Fibroblast of upper back skin (primary cell): ENCODE data around the gene ANO6.
"Not testable (repeated sequence)": the region's sequence is repeated elsewhere in the genome, so short reads cannot be mapped to it uniquely, and the experiment has no call there.

Experiments used
- DNase-seq: peaks from one replicate; pipeline ENCODE4 v3.0.0-alpha.2; 2013

Gene ANO6

GRCh38 chr12:45244561-45245343 is 28.9 kb downstream of the ANO6 start:
- peak; percentile 36 for DNase-seq

- no peak for DNase-seq
These were observed 30.3 kb downstream of the ANO6 start for GRCh38 chr12:45246236-45246635.

DNA sequence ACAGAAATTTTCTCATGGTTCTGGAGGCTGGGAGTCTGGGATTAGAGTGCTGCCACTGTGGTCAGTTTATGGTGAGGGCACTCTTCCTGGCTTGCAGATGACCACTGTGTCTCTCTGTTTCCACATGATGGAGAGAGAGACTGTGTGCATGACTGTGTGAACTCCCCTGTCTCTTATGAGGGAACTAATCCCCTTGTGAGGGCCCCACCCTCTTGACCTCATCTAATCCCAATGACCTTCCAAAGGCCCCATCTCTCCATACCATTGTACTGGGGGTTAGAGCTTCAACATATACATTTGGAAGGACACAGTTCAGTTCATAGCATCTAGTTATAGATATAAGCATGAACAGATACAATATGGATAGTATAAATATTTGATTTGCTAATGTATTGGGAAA is 31.7 kb downstream of the ANO6 start:
- DNase-seq: no peak

DNA sequence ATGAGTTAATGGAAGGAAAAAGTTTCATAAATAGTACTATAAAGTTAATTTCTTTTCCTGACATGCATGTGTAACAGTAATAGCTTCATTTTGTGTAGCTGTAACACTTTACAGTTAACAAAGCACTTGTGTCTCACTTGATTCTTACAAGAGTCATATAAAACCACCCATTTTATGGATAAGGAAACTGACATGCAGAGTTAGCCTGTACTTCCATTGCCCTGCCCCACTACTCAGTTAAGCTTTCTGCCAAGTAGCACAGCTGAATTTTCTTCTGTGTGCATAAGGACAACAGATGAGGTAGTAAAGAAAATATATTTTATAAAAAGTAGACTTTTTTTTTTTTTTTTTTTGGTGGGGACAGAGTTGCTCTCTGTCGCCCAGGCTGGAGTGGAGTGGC is 32.2 kb downstream of the ANO6 start:
- DNase-seq: no peak

- DNase-seq: no peak
These were observed 38.4 kb downstream of the ANO6 start for GRCh38 chr12:45254254-45254653.

- DNase-seq: no peak
These were observed 40.8 kb downstream of the ANO6 start for GRCh38 chr12:45256721-45257120.

DNA sequence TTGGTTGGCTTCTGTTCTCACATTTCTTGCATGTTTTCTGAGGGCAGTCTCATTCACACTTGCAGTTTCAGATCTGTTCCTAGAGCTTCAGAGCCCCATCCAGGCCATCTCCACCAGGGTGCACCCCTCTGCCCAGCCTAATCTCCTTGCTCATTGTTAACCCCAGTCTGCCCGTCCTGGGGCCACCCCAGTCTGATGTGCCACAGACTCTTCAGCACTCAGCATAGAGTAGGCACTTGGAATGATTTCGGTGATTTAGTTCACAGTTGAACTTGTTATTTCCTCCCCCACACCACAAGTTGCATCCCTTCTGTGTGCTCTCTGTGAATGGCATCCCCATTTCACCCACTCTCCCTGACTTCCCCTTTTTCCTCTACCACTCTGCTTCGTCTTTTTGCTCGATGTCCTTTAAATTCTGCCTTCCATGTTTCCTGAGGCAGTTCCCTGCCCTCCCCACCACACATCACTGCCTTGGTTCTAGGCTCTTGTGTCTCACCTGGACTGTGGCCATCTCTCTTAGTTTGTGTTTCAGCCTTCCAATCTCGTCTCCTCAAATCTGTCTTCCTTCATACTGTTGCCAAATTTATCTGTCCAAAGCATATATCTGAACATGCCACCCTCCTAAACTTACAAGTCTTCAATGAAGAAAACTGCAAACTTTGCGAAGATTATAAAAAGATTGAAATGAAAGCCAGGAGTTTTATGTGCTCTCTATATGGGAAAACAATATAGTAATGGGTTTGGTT is 41.5 kb downstream of the ANO6 start:
- no peak for DNase-seq

DNA sequence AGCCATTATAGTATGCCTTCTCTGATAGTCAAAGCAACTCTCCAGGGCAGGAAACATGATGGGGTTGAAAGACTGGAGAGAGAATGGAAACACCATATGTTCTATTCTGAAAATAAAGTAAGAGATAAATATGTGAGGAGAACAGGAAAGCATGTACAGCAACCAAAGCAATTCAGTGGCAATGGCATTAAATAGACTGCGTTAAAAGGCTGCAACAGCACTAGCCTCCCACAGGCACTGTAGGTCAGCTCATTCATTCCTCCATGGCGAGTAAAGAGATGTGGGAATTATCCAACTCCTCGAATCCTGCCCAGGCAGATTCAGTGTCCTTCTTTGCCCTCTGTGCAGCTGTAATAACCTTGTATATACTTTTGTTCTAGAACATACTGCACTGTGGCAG is 43.8 kb downstream of the ANO6 start:
- peak; percentile 81 for DNase-seq

GRCh38 chr12:45260104-45260815 is 44.4 kb downstream of the ANO6 start:
- peak; percentile 46 for DNase-seq

DNA sequence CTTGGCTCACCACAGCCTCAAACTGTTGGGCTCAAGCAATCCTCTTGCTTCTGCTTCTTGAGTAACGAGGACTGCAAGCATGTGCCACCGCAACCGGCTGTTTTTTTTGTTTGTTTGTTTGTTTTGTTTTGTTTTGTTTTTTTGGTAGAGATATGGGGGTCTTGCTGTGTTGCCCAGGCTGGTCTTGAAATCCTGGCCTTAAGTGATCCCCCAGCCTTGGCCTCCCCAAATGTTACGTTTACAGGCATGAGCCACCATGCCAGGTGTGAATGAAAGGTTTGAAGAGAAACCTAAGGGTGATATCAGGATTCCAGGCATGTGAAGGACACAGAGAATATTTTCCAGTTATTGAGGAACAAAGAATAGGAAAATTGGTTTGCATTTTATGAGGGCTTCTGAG is 45.0 kb downstream of the ANO6 start:
- DNase-seq: no peak

DNA sequence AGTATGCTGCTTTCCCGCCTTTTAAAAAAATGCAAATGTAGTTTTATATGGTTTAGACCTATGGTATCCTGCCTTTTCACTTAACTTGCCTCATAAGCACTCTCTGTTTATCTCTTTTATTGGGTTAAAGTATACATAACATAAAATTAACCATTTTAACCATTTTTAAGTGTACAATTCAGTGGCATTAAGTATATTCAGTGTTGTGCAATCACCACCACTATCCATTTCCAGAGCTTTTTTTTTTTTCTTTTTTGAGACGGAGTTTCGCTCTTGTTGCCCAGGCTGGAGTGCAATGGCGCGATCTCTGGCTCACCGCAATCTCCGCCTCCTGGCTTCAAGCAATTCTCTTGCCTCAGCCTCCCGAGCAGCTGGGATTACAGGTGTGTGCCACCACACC is 46.3 kb downstream of the ANO6 start:
- DNase-seq: not testable (repeated sequence)

GRCh38 chr12:45263587-45263986 is 47.7 kb downstream of the ANO6 start:
- DNase-seq: no peak

- peak; percentile 95 for DNase-seq
These were observed 52.9 kb downstream of the ANO6 start for GRCh38 chr12:45268672-45269411.

DNA sequence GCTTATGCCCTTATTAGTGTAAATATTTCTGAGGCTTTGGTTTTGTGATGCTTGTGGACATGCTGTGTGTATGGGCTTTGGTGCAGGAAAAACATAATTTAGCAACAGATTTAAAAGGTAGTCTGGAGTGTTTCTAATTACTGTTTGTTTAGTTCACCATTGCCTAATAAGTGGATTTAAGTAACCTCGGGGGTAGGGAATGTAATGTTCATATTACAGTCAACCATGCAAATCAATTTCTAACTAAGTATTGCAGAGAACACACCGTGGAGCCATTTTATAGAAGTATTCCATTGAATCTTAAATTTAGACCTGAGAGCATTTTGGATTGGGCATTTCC is 53.5 kb downstream of the ANO6 start:
- no peak for DNase-seq

GRCh38 chr12:45270951-45271350 is 55.1 kb downstream of the ANO6 start:
- DNase-seq: no peak

DNA sequence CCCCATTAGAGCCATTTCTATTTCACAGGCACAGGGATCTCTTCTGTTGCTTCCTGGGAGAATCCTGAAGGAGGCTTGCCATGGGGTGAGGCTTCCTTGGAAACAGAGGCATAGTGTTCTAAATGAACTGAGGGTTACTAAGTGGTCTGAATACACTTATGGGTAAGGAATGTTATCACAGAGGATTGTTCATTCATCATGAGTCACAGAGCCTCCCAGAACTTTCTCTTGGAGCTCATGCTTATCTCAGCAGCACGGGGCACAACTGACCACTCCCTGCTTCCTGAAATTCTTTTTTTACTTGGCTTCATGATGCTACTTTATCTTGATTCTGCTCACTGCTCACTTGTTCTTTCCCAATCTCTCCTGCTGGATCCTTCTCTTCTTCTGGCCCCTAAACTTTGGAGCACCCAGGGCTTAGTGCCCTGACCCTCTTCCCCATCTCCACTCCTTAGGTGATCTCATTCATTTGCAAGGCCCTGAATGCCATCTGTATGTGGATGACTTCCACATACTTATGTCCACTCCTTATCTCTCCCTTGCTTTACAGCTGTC is 57.9 kb downstream of the ANO6 start:
- peak; percentile 92 for DNase-seq

GRCh38 chr12:45276154-45276755 is 60.4 kb downstream of the ANO6 start:
- no peak for DNase-seq

DNA sequence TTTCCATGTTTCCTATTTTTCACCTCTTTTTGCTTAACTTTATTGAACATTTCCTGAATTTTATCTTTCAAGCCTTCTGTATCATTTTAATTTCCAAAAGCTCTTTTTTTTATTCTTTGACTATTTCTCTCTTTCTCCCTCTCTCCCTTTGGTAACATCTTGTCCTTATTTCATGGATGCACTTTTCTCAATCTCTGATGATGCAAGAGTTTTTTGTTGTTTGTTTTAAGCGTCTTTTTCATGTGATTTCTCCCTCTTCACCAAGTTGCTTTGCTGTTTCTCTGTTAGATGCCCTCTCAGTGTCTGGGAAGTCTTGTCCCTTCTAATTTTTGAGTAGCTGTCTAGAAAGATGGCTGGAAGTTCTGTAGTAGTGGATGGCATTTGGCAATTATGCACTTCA is 62.6 kb downstream of the ANO6 start:
- DNase-seq: no peak

GRCh38 chr12:45279931-45280830 is 64.3 kb downstream of the ANO6 start:
- DNase-seq: no peak

DNA sequence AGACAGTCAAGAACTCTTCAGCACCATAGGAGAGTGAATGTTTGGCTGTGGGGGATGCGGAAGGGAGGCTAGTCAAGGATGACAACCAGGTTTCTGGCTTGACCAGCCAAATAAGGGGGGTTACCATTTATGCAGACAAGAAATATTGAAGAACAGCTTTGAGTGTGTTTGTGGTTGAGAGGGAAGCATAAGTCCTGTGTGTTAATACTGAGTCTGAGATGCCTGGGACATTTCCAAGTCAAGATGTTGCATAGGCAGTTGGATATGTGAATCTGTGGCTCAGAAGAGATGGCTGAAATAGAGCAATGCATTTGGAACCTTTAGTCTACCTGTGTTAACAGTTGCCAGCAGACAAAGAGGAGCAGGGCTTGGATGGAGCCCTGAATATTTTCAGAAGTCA is 66.1 kb downstream of the ANO6 start:
- no peak for DNase-seq

DNA sequence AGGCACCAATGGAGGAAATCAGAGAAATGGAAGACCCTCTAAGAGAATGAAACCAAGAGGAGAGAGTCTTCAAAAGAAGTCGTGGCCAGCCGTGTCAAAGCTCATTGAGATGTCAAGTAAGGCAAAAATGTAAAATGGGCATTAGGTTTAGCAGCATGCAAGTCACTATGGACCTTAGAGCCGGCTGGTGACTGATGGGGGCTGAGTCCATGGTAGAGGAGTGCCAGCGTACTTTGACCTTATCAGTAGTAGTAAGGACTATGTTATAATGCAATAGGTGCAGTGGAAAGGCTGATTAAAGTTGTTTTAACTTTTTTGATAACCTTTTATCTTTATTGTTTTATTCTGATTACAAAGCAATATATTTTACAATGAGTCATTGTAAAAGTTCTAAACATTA is 66.5 kb downstream of the ANO6 start:
- DNase-seq: no peak
